BLaER1 treated with 17β-estradiol and CSF1 and Interleukin-3, amounts not matched to agents 10 nM and 100 nM (cell line): ENCODE data around the gene SLC43A2.

ENCODE experiments used
- H3K27ac ChIP-seq, 11 experiments: shearing (Covaris generic); formaldehyde crosslinking; 2 replicates each; pipeline ENCODE4 v1.8.1; 2022
- H3K27me3 ChIP-seq, 11 experiments: shearing (Covaris generic); formaldehyde crosslinking; 2 replicates each; pipeline ENCODE4 v1.8.1; 2022
- H3K36me3 ChIP-seq, 11 experiments: shearing (Covaris generic); formaldehyde crosslinking; 2 replicates each; pipeline ENCODE4 v1.8.1; 2022
- H3K4me1 ChIP-seq, 10 experiments: shearing (Covaris generic); formaldehyde crosslinking; 2 replicates each; pipeline ENCODE4 v1.8.1; 2022
- H3K4me2 ChIP-seq, 11 experiments: shearing (Covaris generic); formaldehyde crosslinking; 2 replicates each; pipeline ENCODE4 v1.8.1; 2022
- H3K4me3 ChIP-seq, 10 experiments: shearing (Covaris generic); formaldehyde crosslinking; 2 replicates each; pipeline ENCODE4 v1.8.1; 2022
- H3K9ac ChIP-seq, 11 experiments: shearing (Covaris generic); formaldehyde crosslinking; 2 replicates each; pipeline ENCODE4 v1.8.1; 2022
- H3K9me3 ChIP-seq, 11 experiments: shearing (Covaris generic); formaldehyde crosslinking; replicated peaks in 1 of 11; 2 replicates each; pipeline ENCODE4 v1.8.1; 2022
- H4K20me1 ChIP-seq, 11 experiments: shearing (Covaris generic); formaldehyde crosslinking; 2 replicates each; pipeline ENCODE4 v1.8.1; 2022
- Cebpa-rat ChIP-seq, 11 experiments: shearing (Covaris generic); IDR thresholded peaks; 2 replicates each; pipeline ENCODE4 v1.8.1; 2022

Gene SLC43A2

DNA sequence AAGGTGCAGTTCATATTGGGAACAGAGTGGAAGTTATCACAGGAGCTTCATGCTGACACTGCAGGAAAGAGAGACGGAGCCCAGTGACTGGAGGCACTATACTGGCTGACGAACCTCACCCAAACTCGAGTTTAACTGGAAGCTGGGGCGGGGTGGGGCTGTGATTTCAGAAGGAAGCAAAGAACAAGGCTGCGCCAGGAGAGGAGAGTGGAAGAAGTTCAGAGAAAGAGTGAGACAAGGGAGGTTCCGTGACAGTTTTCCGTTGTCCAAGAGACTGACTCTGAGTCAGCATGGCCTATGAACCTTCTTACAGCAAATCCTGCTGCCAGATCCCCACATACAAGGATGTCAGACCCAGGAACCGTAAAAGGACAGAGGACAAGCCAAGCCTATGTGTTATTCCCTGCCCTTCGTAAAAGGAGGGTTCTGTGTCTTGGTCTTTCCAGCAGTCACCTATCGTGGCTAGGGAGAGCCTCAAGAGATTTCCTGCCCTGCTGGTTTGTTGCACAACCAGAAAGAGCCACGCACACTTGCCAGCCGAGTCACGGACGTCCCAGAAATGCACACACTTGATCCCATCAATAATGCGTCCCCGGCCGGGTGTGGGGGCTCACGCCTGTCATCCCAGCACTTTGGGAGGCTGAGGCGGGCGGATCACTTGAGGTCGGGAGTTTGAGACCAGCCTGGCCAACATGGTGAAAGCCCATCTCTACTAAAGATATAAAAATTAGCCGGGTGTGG lies 71.1 kb downstream of the SLC43A2 start:
- TF ChIP-seq Cebpa-rat (IDR thresholded peaks at IDR 0.05) = no peak
- peaks cover 13 to 68% (median 54%) of the 10 kb centered on the region in 11 experiments for H3K36me3 ChIP-seq

DNA sequence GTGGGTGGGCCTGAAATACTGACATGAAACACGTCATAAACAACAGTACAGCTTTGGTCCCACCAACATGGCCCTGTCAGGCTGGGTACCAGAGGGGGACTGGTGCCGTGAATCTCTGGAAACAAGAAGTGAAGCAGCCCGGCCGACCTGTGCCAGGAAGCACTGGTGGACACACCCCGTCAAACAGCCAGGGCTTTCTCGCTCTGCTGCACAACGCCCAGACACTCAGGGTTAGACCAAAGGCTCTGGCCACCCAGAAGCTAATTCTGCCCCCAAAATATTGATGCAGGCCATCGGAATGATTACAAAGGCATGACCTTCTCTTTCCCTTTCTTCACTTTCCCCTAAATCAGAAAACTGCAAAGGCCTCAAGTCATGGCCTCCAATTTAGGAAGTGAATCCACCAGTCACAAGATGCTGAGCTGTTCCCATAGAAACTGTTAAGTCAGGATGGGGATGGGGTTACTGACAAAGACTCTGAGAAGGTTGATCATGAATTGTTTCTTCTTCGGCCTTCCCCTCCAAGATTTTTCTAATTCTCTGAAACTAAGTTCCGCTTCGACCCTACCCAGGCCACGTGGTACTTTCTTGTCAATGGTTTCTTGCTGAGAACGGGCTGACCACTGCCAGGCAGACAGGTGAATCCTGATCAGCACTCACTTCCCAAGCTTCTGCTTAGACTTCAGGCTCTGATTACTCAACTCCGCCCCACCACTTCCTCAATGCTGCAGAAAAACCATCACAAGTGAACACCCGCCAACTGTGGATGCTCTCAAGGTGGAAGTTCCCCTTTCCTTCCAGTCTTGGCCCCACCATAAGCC lies 72.8 kb downstream of the SLC43A2 start:
- peak in 10 of 11 experiments; percentile 23 to 84 (median 75); a peak in 11 of 22 replicates for TF ChIP-seq Cebpa-rat (IDR thresholded peaks at IDR 0.05)
- peak overlapping the region; percentile 74 to 98 (median 85) for H3K4me2 ChIP-seq
- peaks cover 32 to 100% (median 82%) of the 10 kb centered on the region in 11 experiments for H4K20me1 ChIP-seq
- H3K27me3 ChIP-seq = no peaks in the 10 kb centered on the region
- H3K36me3 ChIP-seq = peaks cover 30 to 83% (median 71%) of the 10 kb centered on the region in 11 experiments
- H3K9me3 ChIP-seq = no peaks in the 10 kb centered on the region
- peaks cover 55 to 79% (median 70%) of the 10 kb centered on the region in 10 experiments for H3K4me1 ChIP-seq
- H3K4me3 ChIP-seq = peak overlapping the region in 6 of 10 experiments; percentile 17 to 45 (median 21); a peak in 9 of 20 replicates
- H3K27ac ChIP-seq = peak overlapping the region; percentile 31 to 84 (median 75); a peak in 21 of 22 replicates
- H3K9ac ChIP-seq = peak overlapping the region; percentile 46 to 70 (median 65); a peak in 21 of 22 replicates

More for the DNA sequence above, 71.1 kb downstream of the SLC43A2 start:
- Histone ChIP-seq H3K9ac (peak overlapping the region in 8 of 11 experiments; percentile 7 to 70 (median 58); a peak in 9 of 22 replicates), H3K4me1 (peaks cover 64 to 86% (median 78%) of the 10 kb centered on the region in 10 experiments), H4K20me1 (peaks cover 38 to 100% (median 85%) of the 10 kb centered on the region in 11 experiments), H3K4me3 (peak overlapping the region in 1 of 10 experiments; percentile 15; a peak in 1 of 20 replicates), H3K4me2 (peak overlapping the region in 9 of 11 experiments; percentile 76 to 98 (median 87); a peak in 19 of 22 replicates), H3K9me3 (no peaks in the 10 kb centered on the region), H3K27me3 (no peaks in the 10 kb centered on the region), H3K27ac (peak overlapping the region; percentile 2 to 84 (median 75); a peak in 17 of 22 replicates)

DNA sequence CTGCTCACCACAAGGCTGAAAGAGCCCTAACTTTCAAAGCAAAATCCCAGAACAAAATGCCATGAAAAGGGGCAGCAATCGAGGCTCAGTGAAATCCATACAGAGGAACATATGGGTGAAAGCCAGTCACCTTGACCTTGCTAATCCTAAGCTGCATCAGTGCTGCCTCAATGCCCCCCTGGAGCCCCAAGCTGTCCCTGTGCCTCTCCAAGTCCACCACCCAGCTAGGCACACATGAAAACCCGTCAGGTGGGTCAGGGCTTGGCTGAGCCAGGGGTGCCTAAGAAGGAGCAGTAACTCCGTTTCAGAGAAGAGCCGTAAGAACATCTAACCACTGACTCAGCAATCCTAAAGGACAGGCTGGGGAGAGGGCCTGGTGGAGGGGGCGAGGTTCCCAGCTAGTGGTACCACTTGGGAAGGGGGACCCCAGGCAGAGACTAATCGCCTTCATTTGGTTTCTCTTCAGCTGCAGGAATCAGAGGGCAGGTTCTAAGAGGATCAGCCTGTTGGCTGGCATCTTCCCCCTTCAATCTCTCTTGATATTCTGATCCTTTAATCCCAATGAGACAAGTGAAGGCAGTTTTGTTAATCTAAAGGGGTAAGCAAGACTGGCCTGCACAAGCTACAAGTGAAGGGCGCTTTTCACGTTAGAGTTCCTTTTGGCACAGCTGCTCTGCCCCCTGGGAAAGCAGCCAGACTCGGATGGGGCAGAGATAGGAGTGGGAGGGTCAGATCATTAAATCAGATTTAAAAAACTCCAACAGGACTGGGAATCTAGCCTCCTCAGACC lies 73.7 kb downstream of the SLC43A2 start:
- Histone ChIP-seq H3K4me3 (peak overlapping the region in 6 of 10 experiments; percentile 17 to 45 (median 21); a peak in 8 of 20 replicates), H3K9me3 (no peaks in the 10 kb centered on the region)
- TF ChIP-seq Cebpa-rat (IDR thresholded peaks at IDR 0.05) = no peak

GRCh38 chr17:1553354-1554266 lies 75.0 kb downstream of the SLC43A2 start:
- H4K20me1 ChIP-seq = peaks cover 10 to 100% (median 72%) of the 10 kb centered on the region in 11 experiments; a peak in 20 of 22 replicates
- H3K4me3 ChIP-seq = no peak overlapping the region
- TF ChIP-seq Cebpa-rat (IDR thresholded peaks at IDR 0.05) = no peak
- H3K9me3 ChIP-seq = no peaks in the 10 kb centered on the region
- H3K4me2 ChIP-seq = peak overlapping the region in 6 of 11 experiments; percentile 83 to 98 (median 91); a peak in 10 of 22 replicates
- H3K27me3 ChIP-seq = no peaks in the 10 kb centered on the region
- H3K36me3 ChIP-seq = peaks cover 53 to 90% (median 80%) of the 10 kb centered on the region in 11 experiments
- H3K9ac ChIP-seq = peak overlapping the region in 4 of 11 experiments; percentile 62 to 70 (median 70); a peak in 3 of 22 replicates
- peaks cover 34 to 57% (median 48%) of the 10 kb centered on the region in 10 experiments for H3K4me1 ChIP-seq
- peak overlapping the region in 9 of 11 experiments; percentile 58 to 84 (median 77); a peak in 11 of 22 replicates for H3K27ac ChIP-seq

More for the DNA sequence above, 73.7 kb downstream of the SLC43A2 start:
- Histone ChIP-seq H4K20me1 (peaks cover 23 to 100% (median 82%) of the 10 kb centered on the region in 11 experiments), H3K4me2 (peak overlapping the region; percentile 74 to 98 (median 85)), H3K4me1 (peaks cover 46 to 70% (median 61%) of the 10 kb centered on the region in 10 experiments), H3K27me3 (no peaks in the 10 kb centered on the region), H3K36me3 (peaks cover 39 to 87% (median 77%) of the 10 kb centered on the region in 11 experiments), H3K9ac (peak overlapping the region; percentile 46 to 70 (median 65)), H3K27ac (peak overlapping the region; percentile 31 to 84 (median 75); a peak in 21 of 22 replicates)

GRCh38 chr17:1552932-1553331 lies 75.7 kb downstream of the SLC43A2 start:
- TF ChIP-seq Cebpa-rat (IDR thresholded peaks at IDR 0.05) = no peak
- Histone ChIP-seq H3K4me1 (peaks cover 34 to 51% (median 42%) of the 10 kb centered on the region in 10 experiments), H3K27me3 (no peaks in the 10 kb centered on the region), H3K4me2 (peak overlapping the region in 1 of 11 experiments; percentile 87; a peak in 2 of 22 replicates), H3K4me3 (no peak overlapping the region), H4K20me1 (peaks cover 10 to 100% (median 74%) of the 10 kb centered on the region in 11 experiments; a peak in 21 of 22 replicates), H3K9me3 (no peaks in the 10 kb centered on the region), H3K27ac (no peak overlapping the region), H3K9ac (no peak overlapping the region), H3K36me3 (peaks cover 59 to 94% (median 83%) of the 10 kb centered on the region in 11 experiments)

DNA sequence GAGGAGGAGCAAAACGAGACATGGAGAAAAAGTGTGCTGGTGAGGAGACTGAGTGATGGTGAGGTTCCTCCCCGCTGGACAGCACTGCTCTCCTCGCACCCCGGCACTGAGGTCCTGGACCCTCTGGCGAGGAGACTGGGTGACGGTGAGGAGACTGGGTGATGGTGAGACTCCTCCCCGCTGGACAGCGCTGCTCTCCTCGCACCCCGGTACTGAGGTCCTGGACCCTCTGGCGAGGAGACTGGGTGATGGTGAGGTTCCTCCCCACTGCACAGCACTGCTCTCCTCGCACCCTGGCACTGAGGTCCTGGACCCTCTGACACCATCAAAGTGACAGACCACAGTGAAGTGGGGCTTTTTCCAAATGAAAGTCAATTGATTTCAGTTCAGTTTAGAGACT lies 76.9 kb downstream of the SLC43A2 start:
- TF ChIP-seq Cebpa-rat (IDR thresholded peaks at IDR 0.05) = no peak
- Histone ChIP-seq H4K20me1 (peaks cover 10 to 96% (median 69%) of the 10 kb centered on the region in 11 experiments; a peak in 21 of 22 replicates), H3K4me3 (no peak overlapping the region)

GRCh38 chr17:1548032-1548431 lies 80.6 kb downstream of the SLC43A2 start:
- peaks cover 0 to 2% (median 0%) of the 10 kb centered on the region in 10 experiments; a peak in 1 of 20 replicates for H3K4me1 ChIP-seq
- H3K4me3 ChIP-seq = no peak overlapping the region
- H3K36me3 ChIP-seq = peaks cover 96 to 100% (median 100%) of the 10 kb centered on the region in 11 experiments
- H4K20me1 ChIP-seq = peaks cover 0 to 96% (median 69%) of the 10 kb centered on the region in 11 experiments; a peak in 19 of 22 replicates
- H3K27me3 ChIP-seq = no peaks in the 10 kb centered on the region
- H3K9ac ChIP-seq = no peak overlapping the region
- no peak overlapping the region for H3K4me2 ChIP-seq
- no peak overlapping the region for H3K27ac ChIP-seq
- TF ChIP-seq Cebpa-rat (IDR thresholded peaks at IDR 0.05) = no peak
- H3K9me3 ChIP-seq = no peaks in the 10 kb centered on the region

More for the DNA sequence above, 76.9 kb downstream of the SLC43A2 start:
- Histone ChIP-seq H3K4me1 (peaks cover 24 to 39% (median 30%) of the 10 kb centered on the region in 10 experiments), H3K27ac (no peak overlapping the region), H3K4me2 (no peak overlapping the region), H3K36me3 (peaks cover 71 to 94% (median 85%) of the 10 kb centered on the region in 11 experiments), H3K9ac (no peak overlapping the region), H3K9me3 (no peaks in the 10 kb centered on the region), H3K27me3 (no peaks in the 10 kb centered on the region)
